Measurements from ENCODE around the gene CD81.
"Not testable (repeated sequence)": the region's sequence is repeated elsewhere in the genome, so short reads cannot be mapped to it uniquely, and the experiment has no call there.

CD81 gene

GRCh38 chr11:2376751-2377451 lies at the start of gene CD81:
Gene CD81, plus strand, starts transcription at chr11:2377310. Its CDS starts 240 bp downstream, at chr11:2377550.
- DNase-seq (ENCODE audit: low read depth in 2 of 2), result peak; percentile 47 to 59

- no peak for DNase-seq (ENCODE audit: low read depth in 2 of 2)
These were observed 49.1 kb upstream of the CD81 start for GRCh38 chr11:2328021-2328420.

GRCh38 chr11:2328656-2329354 lies 48.3 kb upstream of the CD81 start:
- no peak for DNase-seq (ENCODE audit: low read depth in 2 of 2)

- no peak for DNase-seq (ENCODE audit: low read depth in 2 of 2)
These were observed 47.6 kb upstream of the CD81 start for GRCh38 chr11:2329551-2329950.

GRCh38 chr11:2330696-2331095 lies 46.4 kb upstream of the CD81 start:
- DNase-seq (ENCODE audit: low read depth in 2 of 2), result no peak

GRCh38 chr11:2331404-2331803 lies 45.7 kb upstream of the CD81 start:
- no peak for DNase-seq (ENCODE audit: low read depth in 2 of 2)

- DNase-seq (ENCODE audit: low read depth in 2 of 2), result not testable (repeated sequence)
These were observed 44.5 kb upstream of the CD81 start for GRCh38 chr11:2332569-2332968.

- DNase-seq (ENCODE audit: low read depth in 2 of 2), result not testable (repeated sequence)
These were observed 43.5 kb upstream of the CD81 start for GRCh38 chr11:2333486-2334205.

- DNase-seq (ENCODE audit: low read depth in 2 of 2), result not testable (repeated sequence)
These were observed 41.8 kb upstream of the CD81 start for GRCh38 chr11:2335286-2335685.

GRCh38 chr11:2338760-2339159 lies 38.4 kb upstream of the CD81 start:
- not testable (repeated sequence) for DNase-seq (ENCODE audit: low read depth in 2 of 2)

- DNase-seq (ENCODE audit: low read depth in 2 of 2), result no peak
These were observed 34.6 kb upstream of the CD81 start for GRCh38 chr11:2342557-2342956.

- no peak for DNase-seq (ENCODE audit: low read depth in 2 of 2)
These were observed 34.1 kb upstream of the CD81 start for GRCh38 chr11:2342981-2343380.

- no peak for DNase-seq (ENCODE audit: low read depth in 2 of 2)
These were observed 33.6 kb upstream of the CD81 start for GRCh38 chr11:2343502-2343901.

GRCh38 chr11:2345050-2345449 lies 32.1 kb upstream of the CD81 start:
- no peak for DNase-seq (ENCODE audit: low read depth in 2 of 2)

GRCh38 chr11:2346014-2346413 lies 31.1 kb upstream of the CD81 start:
- no peak for DNase-seq (ENCODE audit: low read depth in 2 of 2)

GRCh38 chr11:2346586-2347307 lies 30.4 kb upstream of the CD81 start:
- no peak for DNase-seq (ENCODE audit: low read depth in 2 of 2)

- DNase-seq (ENCODE audit: low read depth in 2 of 2), result no peak
These were observed 29.7 kb upstream of the CD81 start for GRCh38 chr11:2347308-2347830.

GRCh38 chr11:2348986-2349385 lies 28.1 kb upstream of the CD81 start:
- DNase-seq (ENCODE audit: low read depth in 2 of 2), result no peak

GRCh38 chr11:2351701-2352100 lies 25.4 kb upstream of the CD81 start:
- no peak for DNase-seq (ENCODE audit: low read depth in 2 of 2)

GRCh38 chr11:2352420-2352819 lies 24.7 kb upstream of the CD81 start:
- DNase-seq (ENCODE audit: low read depth in 2 of 2), result no peak

GRCh38 chr11:2355000-2355644 lies 22.0 kb upstream of the CD81 start:
- no peak for DNase-seq (ENCODE audit: low read depth in 2 of 2)

Data from stimulated activated CD4-positive, alpha-beta T cell treated with anti-CD3 and anti-CD28 coated beads, Interleukin-4, amount 100 ng/mL, for 48 hours (primary cell).